Hepatocyte (in vitro differentiated cells): ENCODE measurements around the gene GPR62.

Experiments used
- EZH2 ChIP-seq: fragments of 200-600 bp; sonication (generic); IDR thresholded peaks from 2 replicates; pipeline ENCODE4 v1.6.1; 2016; ENCODE audit warnings: antibody characterized with exemption, mild to moderate bottlenecking, borderline replicate concordance
- EZH2phosphoT487 ChIP-seq: fragments of 200-600 bp; sonication (generic); IDR thresholded peaks from one replicate; pipeline ENCODE4 v1.6.1; 2018; ENCODE audit warnings: antibody characterized with exemption, mild to moderate bottlenecking, low read depth, moderate library complexity; ENCODE audit not compliant: unreplicated experiment, severe bottlenecking
- TF ChIP-seq, protein P1 (sequence below): fragments of 200-600 bp; sonication (generic); IDR thresholded peaks from 2 replicates; pipeline ENCODE4 v1.5.1; 2016; ENCODE audit warnings: antibody characterized with exemption, mild to moderate bottlenecking; ENCODE audit not compliant: poor library complexity

DNA sequence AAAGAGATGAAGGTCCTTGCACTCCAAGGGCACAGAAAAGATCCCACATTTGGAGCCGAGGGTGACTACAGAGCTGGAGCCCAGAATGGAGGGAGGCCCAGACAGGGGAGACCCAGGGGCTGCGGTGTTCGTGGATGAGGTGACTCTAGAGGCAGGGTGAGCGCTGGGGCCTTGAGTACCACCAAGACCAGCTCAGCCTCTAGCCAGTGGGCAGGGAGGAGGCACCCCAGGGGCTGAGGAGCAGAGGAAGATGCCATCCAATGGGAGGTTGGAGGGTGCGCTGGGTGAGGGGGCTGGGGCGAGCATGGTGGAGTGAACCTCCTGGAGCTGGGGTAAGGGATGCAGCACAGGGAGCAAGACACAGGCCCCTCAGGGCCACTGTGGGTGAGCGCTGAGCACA lies 26.7 kb upstream of the GPR62 start:
- TF ChIP-seq, protein P1, sequence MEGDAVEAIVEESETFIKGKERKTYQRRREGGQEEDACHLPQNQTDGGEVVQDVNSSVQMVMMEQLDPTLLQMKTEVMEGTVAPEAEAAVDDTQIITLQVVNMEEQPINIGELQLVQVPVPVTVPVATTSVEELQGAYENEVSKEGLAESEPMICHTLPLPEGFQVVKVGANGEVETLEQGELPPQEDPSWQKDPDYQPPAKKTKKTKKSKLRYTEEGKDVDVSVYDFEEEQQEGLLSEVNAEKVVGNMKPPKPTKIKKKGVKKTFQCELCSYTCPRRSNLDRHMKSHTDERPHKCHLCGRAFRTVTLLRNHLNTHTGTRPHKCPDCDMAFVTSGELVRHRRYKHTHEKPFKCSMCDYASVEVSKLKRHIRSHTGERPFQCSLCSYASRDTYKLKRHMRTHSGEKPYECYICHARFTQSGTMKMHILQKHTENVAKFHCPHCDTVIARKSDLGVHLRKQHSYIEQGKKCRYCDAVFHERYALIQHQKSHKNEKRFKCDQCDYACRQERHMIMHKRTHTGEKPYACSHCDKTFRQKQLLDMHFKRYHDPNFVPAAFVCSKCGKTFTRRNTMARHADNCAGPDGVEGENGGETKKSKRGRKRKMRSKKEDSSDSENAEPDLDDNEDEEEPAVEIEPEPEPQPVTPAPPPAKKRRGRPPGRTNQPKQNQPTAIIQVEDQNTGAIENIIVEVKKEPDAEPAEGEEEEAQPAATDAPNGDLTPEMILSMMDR: no peak
- no peak for TF ChIP-seq EZH2
- no peak for TF ChIP-seq EZH2phosphoT487
